ENCODE results near the gene CHRNG.
"Not testable (repeated sequence)": the region's sequence is repeated elsewhere in the genome, so short reads cannot be mapped to it uniquely, and the experiment has no call there.

- TF ChIP-seq, protein P1, sequence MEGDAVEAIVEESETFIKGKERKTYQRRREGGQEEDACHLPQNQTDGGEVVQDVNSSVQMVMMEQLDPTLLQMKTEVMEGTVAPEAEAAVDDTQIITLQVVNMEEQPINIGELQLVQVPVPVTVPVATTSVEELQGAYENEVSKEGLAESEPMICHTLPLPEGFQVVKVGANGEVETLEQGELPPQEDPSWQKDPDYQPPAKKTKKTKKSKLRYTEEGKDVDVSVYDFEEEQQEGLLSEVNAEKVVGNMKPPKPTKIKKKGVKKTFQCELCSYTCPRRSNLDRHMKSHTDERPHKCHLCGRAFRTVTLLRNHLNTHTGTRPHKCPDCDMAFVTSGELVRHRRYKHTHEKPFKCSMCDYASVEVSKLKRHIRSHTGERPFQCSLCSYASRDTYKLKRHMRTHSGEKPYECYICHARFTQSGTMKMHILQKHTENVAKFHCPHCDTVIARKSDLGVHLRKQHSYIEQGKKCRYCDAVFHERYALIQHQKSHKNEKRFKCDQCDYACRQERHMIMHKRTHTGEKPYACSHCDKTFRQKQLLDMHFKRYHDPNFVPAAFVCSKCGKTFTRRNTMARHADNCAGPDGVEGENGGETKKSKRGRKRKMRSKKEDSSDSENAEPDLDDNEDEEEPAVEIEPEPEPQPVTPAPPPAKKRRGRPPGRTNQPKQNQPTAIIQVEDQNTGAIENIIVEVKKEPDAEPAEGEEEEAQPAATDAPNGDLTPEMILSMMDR (IDR thresholded peaks at IDR 0.05; ENCODE audit: extremely low read depth in 1 of 2, insufficient read depth in 1 of 2, low read depth in 1 of 2, low read length in 2 of 2): not testable (repeated sequence)
- TF ChIP-seq MAX (IDR thresholded peaks at IDR 0.05; ENCODE audit: insufficient read depth, insufficient read length): not testable (repeated sequence)
Measured at GRCh38 chr2:232532821-232533220, 6.7 kb upstream of the CHRNG start.

Measured in endothelial cell of umbilical vein (primary cell).